IPS-18c (cell line): ENCODE data around the gene RNF128.
A peak's percentile ranks its signal among the peaks of the same experiment; 100 is the strongest.
"Not testable (repeated sequence)": the region's sequence is repeated elsewhere in the genome, so short reads cannot be mapped to it uniquely, and the experiment has no call there.

Experiments used
- H3K4me3 ChIP-seq: 2 replicates; pipeline ENCODE4 v1.7.0; 2013; ENCODE audit warnings: low read depth, mild to moderate bottlenecking, low read length, moderate library complexity; ENCODE audit not compliant: insufficient read depth
- H3K9me3 ChIP-seq: one replicate; pipeline ENCODE4 v1.6.1; 2013; ENCODE audit warnings: mild to moderate bottlenecking, low read length, moderate library complexity; ENCODE audit not compliant: control insufficient read depth, insufficient read depth

Gene RNF128

DNA sequence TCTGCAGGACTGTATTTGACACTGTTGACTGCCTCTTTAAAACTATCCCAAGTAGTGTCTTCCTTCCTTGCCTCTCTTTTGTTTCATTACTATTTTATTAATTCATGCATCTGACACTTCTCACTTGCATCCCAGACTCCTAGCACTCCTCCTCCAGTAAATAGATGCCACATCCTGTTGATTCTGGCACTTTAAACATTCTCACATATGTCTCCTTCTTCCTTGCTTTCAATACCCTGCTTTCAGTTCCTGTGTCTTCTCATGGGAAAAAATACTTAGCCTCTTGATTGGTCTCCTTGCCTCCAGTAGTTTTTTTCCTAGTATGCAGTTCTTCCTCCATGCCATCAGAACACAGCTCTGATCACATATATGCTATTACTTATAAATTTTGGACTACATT lies 5.1 kb downstream of the RNF128 start:
- Histone ChIP-seq H3K9me3 (no peaks in the 10 kb centered on the region), H3K4me3 (no peak overlapping the region)

DNA sequence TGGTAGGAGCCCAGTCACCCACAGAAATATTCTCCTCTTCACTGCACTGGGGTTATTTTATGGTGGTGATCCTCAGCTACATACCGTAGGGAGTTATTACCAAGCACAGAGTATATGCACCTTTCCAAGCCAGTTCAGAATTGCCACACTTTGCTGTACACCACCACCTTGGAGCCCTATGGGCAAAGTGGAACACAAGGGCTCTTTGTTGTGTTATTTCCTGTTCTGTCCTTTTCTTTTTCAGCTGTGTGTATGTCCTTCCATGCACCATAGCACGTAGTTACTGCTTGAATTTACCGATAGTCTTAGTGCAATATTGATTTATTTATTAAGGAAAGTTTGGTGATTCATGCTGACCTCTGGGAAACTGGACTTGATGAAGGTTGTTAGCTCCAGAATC lies 8.3 kb downstream of the RNF128 start:
- Histone ChIP-seq H3K4me3 (no peak overlapping the region), H3K9me3 (no peaks in the 10 kb centered on the region)

DNA sequence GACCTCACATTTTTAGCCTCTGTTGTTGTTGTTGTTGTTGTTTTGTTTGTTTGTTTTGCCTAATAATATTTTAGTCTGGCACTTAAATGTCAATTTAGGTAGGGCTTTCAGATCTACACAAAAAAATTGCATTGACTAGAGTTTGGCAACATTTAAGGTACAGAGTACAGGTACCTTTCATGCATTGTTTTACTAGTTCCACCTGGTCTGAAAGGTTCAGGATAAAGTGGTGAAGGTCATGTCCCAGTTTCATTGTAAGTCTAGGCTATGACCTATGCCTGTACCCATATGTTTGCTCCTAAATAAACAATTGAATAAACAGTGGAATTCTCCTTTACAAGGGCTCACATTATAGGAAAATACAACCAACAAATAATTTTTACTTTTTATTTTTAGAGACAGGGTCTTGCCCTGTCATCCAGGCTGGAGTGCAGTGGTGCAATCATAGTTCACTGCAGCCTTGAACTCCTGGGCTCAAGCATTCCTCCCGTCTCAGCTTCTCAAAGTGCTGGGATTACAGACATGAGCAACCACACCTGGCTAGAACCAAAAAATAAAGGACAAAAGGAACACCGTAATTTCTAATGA lies 13.8 kb downstream of the RNF128 start:
- H3K4me3 ChIP-seq, result no peak overlapping the region
- H3K9me3 ChIP-seq, result no peaks in the 10 kb centered on the region

DNA sequence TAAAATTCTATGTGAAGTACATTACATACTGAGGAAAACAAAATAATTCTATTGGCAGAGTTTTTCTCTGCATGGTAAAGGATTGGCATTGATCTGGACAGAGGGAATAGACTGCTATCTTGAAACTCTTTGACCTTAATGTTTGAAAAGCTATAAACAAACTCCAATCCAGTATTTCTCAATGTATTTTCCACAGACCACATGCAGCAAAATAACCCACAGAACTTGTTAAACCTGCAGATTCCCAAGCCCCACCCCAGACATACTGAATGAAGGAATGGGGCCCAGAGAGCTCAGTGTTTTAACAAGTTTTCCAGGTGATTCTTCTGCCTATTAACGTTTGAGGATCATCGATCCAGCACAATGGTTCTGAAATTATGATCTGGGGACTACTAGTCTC lies 15.7 kb downstream of the RNF128 start:
- Histone ChIP-seq H3K9me3 (no peaks in the 10 kb centered on the region), H3K4me3 (no peak overlapping the region)

DNA sequence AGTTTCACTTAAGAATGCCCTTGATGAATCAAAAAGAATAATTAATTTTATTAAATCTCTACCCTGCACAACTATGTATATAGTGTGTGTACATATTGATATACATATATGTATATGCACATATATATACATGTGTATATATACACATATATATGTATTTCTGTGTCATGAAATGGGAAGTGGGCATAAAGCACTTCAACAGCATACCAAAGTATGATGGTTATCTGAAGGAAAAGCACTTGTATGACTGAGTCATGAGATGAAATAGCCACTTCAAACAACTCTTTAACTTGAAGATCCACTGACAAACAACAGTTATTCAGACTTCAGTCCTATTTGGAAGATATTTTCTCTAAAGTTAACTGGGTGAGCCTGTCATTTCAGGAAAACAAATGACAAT lies 16.3 kb downstream of the RNF128 start:
- no peak overlapping the region for H3K4me3 ChIP-seq

DNA sequence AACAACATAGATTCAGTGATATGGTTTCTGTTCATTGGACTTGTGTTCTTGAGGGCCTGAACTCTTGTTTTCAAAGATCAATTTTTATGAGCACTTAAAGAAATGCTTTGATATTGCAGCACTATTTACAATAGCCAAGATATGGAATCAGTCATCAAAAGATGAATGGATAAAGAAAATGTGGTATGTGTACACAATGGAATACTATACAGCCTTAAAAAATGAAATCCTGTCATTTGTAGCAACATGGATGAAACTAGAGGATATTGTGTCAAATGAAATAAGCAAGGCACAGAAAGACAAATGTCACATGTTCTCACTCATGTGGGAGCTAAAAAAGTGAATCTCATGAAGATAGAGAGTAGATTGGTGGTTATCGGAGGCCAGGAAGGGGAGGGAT lies 21.9 kb downstream of the RNF128 start:
- Histone ChIP-seq H3K9me3 (no peaks in the 10 kb centered on the region), H3K4me3 (no peak overlapping the region)

More for the DNA sequence above, 16.3 kb downstream of the RNF128 start:
- H3K9me3 ChIP-seq, result no peaks in the 10 kb centered on the region

DNA sequence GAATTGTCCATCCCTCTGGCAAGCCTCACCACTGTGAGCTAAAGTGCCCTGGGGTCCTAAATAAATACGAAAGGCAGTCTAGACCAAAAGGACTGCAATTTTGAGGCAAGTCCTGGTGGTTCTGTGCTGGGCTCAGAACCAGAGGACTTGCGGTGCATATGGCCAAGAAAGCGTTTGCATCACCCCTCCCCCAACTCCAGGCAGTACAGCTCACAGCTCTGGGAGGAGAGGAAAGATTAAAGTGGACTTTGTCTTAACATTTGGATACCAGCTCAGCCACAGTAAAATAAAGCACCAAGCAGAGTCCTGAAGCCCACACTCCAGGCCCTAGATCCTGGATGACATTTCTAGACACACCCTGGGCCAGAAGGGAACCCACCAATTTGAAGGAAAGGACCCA lies 24.9 kb downstream of the RNF128 start:
- Histone ChIP-seq H3K4me3 (no peak overlapping the region), H3K9me3 (no peaks in the 10 kb centered on the region)

DNA sequence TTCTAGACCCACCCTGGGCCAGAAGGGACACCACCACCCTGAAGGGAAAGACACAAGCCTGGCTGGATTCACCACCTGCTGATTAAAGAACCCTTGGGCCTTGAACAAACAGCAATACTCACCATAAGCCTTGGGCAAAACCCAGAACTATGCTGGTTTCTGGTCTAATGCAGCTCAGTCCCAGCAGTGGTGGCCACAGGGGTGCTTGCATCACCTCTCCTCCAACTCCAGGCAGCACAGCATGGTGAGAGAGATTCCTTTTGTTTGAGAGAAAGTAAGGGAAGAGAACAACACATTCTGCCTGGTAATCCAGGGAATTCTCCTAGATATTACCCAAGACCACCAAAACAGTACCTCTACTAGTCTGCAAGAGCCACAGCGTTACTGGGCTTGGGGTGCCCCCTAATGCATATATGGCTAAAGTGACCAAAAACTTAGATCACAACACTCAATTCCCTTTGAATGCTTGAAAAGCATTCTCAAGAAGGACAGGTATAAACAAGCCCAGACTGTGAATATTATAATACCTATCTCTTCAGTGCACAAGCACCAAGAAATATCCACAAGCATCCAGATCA lies 25.7 kb downstream of the RNF128 start:
- Histone ChIP-seq H3K9me3 (no peaks in the 10 kb centered on the region), H3K4me3 (no peak overlapping the region)

DNA sequence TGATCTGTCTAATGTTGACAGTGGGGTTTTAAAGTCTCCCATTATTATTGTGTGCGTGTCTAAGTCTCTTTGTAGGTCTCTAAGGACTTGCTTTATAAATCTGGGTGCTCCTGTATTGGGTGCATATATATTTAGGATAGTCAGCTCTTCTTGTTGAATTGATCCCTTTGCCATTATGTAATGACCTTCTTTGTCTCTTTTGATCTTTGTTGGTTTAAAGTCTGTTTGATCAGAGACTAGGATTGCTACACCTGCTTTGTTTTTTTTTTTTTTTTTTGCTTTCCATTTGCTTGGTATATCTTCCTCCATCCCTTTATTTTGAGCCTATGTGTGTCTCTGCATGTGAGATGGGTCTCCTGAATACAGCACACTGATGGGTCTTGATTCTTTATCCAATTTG lies 42.8 kb downstream of the RNF128 start:
- H3K4me3 ChIP-seq, result not testable (repeated sequence)

DNA sequence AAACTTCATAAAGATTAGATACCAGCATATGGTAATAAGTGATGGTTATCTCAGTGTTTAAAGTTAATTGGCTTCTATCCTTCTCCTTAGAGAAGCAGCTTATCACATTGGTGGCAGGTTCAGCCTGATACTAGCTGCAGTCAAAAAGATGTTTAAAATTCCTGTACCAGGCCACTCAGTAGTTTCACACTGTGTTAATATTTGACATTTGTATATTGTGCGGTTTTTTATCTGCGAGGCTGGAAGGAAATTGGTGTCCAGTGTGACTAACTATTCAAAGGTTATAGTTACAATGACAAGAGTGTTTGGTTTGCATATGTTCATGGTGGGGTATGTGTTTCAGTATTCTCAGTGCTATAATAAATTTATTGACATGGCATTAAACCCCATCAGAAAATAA lies 48.5 kb downstream of the RNF128 start:
- no peaks in the 10 kb centered on the region for H3K9me3 ChIP-seq
- no peak overlapping the region for H3K4me3 ChIP-seq

More for the DNA sequence above, 42.8 kb downstream of the RNF128 start:
- H3K9me3 ChIP-seq, result not testable (repeated sequence)

DNA sequence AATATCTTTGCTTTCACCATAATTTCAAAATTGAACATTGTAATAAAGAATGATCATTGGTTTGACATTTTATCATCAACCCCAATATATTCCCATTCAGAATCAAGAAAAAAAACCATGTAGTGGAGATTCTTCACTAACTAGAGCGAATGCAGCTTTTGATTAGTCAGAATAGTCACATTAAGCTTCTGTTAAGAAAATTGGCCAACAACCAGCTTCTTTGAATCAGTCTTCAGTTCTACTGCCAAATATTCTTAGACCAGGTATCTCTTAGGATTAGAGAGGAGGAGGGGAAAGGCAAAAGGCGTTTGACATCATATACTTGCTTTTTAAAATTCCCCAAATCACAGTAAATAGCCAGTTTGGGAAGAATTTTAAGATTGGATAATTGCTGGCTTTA lies 53.8 kb downstream of the RNF128 start:
- Histone ChIP-seq H3K4me3 (no peak overlapping the region), H3K9me3 (no peaks in the 10 kb centered on the region)

DNA sequence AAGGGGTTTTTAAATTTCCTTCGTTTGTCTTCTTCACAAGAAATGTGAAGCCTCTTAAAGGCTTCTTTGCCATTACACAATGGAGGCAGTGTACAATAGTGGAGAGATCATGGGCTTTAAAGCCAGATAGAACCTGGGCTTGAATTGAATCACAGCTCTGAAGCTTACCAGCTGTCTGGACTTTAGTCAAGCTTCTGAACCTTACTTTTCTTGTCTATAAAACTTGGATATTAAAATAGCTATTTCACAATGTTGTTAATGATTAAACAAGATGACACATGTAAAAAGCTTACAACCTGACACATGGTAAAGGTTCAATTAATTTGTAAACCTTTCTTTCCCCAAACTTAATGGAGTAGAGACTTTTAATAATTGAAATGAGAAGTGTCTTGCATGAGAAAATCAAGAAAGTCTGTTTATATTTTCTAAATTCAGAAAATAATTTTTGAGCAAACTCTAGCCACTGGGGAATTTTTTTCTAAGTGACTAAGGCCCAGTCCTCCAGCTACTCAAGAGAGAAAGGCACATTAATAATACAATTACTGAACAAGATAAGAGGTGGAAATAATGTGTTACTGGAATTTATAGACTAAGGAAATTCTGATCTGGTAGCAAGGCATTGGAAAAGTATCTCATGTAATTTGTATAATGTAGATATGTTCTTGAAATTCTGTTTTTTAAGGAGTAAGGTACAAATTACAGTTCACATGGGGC lies 54.3 kb downstream of the RNF128 start:
- Histone ChIP-seq H3K4me3 (no peak overlapping the region), H3K9me3 (no peaks in the 10 kb centered on the region)

DNA sequence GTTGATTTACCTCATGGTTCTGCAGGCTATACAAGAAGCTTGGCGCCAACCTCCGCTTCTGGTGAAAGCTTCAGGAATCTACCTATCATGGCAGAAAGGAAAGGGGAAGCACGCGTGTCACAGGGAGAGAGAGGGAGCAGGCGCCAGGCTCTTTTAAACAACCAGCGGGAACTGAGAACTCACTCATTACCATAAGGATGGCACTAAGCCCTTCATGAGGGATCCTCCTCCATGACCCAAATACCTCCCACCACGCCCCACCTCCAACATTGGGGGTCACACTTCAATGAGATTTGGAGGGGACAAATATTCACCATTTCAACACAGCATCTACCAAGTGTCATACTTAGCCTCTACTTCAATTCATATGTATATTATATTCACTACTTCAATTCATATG lies 57.2 kb downstream of the RNF128 start:
- Histone ChIP-seq H3K9me3 (no peaks in the 10 kb centered on the region), H3K4me3 (no peak overlapping the region)

DNA sequence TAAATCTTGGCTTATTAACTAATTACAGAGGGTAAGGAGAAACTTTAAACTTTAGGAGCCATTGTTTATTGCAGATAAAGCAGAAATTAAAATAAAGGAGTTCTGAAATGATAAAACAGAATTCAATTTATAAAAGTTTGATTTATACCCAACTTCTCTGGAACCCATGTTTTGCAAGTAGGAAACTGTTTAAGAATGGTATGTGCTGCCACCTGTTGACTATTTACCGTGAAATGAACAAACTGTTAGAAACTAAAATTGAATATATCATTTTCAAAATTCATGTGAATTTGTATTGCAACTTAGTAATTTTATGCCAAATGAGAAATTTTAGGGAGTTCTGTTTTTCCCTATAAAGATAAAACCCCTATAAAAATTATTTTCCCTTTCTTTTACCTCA lies 65.0 kb downstream of the RNF128 start:
- Histone ChIP-seq H3K9me3 (no peaks in the 10 kb centered on the region), H3K4me3 (no peak overlapping the region)

DNA sequence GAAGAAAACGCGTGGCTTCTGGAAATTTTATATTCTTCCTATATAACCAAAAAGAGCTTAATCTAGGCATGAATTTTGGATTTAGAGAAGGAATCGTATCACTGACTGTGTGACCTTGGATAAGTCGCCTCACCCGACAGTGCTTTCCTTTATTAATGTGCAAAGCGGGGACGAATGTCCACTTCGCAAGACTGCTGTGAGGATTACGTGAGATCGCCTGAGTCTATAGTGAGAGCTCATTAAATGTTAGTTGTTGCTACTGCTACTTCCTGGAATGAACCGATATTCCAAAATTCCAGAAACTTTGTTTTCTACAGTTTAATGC lies 75.5 kb downstream of the RNF128 start:
- Histone ChIP-seq H3K4me3 (peak overlapping the region; percentile 85), H3K9me3 (no peaks in the 10 kb centered on the region)

DNA sequence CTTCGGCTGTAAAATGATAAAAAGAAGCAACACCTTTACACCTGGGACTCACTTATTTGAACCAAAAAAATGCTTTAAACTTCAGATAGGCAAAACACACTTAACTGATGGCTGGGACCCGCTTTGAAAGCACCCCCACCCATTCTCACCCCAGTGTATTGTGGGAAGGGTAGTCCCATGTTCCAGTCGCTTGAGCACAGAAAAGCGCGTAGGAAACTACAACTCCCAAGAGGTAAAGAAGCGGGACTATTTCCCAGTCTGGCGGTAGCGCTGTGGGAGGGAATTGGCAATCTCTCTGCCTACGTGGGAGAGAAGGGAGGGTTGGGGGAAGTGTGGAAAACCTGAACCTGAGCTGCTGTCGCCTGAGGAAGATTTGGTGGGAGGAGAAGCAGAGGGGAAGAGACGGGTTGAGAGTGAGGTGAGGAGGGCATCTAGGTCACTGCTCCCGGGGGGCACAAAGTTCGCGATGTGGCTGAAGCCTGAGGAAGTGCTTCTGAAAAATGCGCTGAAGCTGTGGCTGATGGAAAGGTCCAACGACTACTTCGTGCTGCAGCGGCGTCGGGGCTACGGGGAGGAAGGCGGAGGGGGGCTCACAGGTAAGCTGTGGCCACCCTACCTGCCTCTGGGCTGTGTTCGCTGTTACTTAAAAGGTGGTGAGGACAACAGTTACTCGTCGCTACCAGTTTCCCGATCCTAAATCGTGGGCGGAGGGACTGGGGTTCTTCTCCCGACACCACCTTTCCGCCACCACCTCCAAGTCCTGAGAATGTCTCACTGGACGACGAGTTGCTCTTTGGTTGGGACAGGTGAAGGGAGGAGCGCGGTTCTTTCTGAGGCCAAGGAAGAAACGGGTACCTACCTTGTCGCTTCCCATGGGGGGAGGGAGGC lies 76.1 kb downstream of the RNF128 start, which contains the start of gene TBC1D8B:
Gene TBC1D8B (plus strand): TSS at position 286 of the 888 bp plus-strand sequence. CDS start 181 bp downstream, at position 467.
- Histone ChIP-seq H3K4me3 (peak within 1 kb of the TSS; percentile 85), H3K9me3 (no peaks in the 10 kb centered on the region)

DNA sequence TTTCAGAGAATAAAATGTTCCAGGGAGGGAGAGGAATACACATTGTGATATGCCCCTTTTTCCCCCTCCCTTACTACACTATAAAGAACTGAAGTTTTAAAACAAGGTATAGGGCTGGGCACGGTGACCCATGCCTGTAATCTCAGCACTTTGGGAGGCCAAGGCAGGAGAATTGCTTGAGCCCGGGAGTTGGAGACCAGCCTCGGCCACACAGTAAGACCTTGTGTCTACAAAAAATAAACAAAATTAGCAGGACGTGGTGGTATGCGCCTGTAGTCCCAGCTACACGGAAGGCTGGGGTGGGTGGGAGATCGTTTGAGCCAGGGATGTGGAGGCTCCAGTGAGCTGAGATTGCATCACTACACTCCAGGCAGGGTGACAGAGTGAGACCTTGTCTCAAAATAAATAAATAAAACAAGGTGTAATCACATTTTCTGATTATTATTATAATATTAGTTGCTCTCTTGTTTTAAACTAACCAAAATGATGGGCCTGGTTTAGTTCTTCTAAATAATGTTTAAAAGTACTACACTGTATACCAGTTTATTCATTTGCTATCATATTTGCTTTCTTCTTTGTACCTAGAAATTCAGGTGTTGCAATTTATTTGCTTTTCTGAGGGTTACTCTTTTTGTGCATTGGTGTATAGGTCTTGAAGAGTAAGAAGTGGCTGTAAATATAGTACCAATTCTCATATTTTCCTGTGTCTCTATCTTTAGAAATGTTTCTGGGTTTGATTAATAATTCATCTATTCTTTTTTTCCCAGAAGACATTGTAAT lies 84.8 kb downstream of the RNF128 start:
- Histone ChIP-seq H3K9me3 (no peaks in the 10 kb centered on the region), H3K4me3 (no peak overlapping the region)
